ENCODE results near the gene NPY1R.

NPY1R gene

DNA sequence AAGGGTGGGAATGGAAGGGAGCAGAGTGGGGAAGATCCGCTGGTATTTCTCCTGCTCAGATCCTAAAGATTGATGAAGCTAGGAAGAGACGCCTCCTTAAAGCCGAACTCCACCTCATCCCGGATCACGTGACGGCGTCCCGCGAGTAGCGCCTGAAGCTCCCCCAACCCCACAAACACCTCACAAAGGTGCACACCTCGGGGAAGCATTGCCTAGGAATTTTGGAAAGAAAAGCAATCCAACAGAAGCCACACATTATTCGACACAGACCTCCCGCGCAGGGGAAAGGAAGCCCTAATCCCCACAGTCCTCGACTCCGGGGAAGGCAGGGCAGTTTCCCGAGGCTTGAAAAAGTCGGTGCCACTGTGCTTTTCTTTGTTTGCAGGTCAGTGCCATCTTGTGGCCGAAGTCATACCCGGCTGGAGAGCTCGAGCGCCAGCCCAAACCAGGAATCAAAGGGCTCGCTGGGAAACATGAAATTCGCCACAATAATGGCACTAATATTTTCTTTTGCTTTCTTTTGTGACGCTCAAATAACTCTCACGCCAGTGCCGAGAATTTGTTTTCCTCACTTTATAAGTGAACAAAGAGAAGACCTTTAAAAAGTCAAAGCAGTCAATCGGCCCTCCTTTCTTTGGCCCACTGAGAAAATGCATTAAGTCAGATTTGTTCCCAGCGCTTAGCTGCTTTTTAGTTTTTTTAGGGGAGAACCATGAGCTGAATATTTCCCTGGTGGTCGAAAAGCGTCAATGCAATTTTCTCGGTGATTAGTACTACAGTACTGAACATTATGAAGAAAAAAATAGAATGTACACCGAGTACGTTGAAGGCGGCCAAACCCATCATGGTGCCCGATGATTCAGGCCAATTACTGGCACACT is at the start of gene NPY1R:
NPY1R (minus strand) TSS at position 71 of the 881 bp plus-strand sequence. CDS start 6,042 bp downstream, outside the sequence.
- Mint-ChIP-seq H3K4me3 (peak within 1 kb of the TSS; percentile 41), H3K9me3 (no peaks in the 10 kb centered on the region), H3K27ac (no peak within 1 kb of the TSS), H3K4me1 (no peaks in the 10 kb centered on the region), H3K36me3 (no peaks in the 10 kb centered on the region)
- DNase-seq (ENCODE audit: low spot score in 2 of 2) = no peak
- peak; percentile 52 for ATAC-seq

- DNase-seq (ENCODE audit: low spot score in 2 of 2) (no peak), ATAC-seq (no peak)
- Mint-ChIP-seq H3K36me3 (no peaks in the 10 kb centered on the region), H3K4me1 (no peaks in the 10 kb centered on the region), H3K4me3 (no peak overlapping the region), H3K27ac (no peak overlapping the region), H3K9me3 (no peaks in the 10 kb centered on the region)
Measured at GRCh38 chr4:163380703-163381102, 48.3 kb upstream of the NPY1R start.

DNA sequence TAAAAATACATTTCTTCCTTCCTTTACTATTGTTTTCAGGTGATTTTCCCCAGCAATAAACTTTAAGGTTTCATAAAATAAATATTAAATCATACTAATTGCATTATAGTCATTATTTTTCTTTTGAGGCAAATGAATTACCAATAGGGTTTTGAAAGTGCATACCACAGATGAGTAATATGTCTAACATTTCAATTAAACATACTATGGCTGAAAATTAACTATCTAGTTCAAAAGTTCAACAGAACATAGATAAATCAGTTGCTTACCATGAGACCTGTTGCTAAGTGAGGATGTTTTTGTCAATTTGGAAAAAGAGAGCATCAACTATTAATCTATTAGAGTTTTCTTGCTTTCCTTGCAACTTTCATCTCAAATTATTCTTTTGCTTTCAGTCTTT is 46.3 kb upstream of the NPY1R start:
- H3K36me3 Mint-ChIP-seq = no peaks in the 10 kb centered on the region
- H3K9me3 Mint-ChIP-seq = no peaks in the 10 kb centered on the region
- DNase-seq (ENCODE audit: low spot score in 2 of 2) (no peak), ATAC-seq (no peak)
- H3K4me3 Mint-ChIP-seq = no peak overlapping the region
- H3K27ac Mint-ChIP-seq = no peak overlapping the region
- no peaks in the 10 kb centered on the region for H3K4me1 Mint-ChIP-seq

- no peaks in the 10 kb centered on the region for H3K36me3 Mint-ChIP-seq
- H3K4me1 Mint-ChIP-seq = no peaks in the 10 kb centered on the region
- H3K9me3 Mint-ChIP-seq = no peaks in the 10 kb centered on the region
- H3K4me3 Mint-ChIP-seq = no peak overlapping the region
- H3K27ac Mint-ChIP-seq = no peak overlapping the region
- no peak for ATAC-seq
- DNase-seq (ENCODE audit: low spot score in 2 of 2) = no peak
Measured at GRCh38 chr4:163372029-163372428, 39.6 kb upstream of the NPY1R start.

DNA sequence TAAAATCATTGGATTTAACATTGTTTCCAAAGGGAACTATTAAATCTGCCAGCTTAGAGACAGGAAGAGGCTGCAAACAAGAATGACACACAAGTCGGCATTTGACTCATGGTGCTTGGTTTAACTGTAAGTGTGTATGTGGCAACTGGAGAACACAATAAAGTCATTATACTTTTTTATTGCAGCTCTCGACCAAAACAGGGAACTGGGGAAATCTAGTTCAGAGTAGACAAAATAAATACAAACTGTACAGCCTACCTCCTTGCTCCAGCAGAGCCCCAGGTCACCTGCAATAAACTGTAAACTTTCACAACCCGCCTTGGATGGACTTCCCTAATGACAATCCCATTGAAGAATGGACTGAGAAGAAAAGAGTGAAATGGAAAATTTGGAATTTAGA is 35.3 kb upstream of the NPY1R start:
- Mint-ChIP-seq H3K4me1 (no peaks in the 10 kb centered on the region), H3K36me3 (no peaks in the 10 kb centered on the region), H3K9me3 (no peaks in the 10 kb centered on the region), H3K4me3 (no peak overlapping the region), H3K27ac (no peak overlapping the region)
- ATAC-seq (no peak), DNase-seq (ENCODE audit: low spot score in 2 of 2) (no peak)

GRCh38 chr4:163356104-163356503 is 23.7 kb upstream of the NPY1R start:
- no peaks in the 10 kb centered on the region for H3K4me1 Mint-ChIP-seq
- no peaks in the 10 kb centered on the region for H3K9me3 Mint-ChIP-seq
- H3K27ac Mint-ChIP-seq = no peak overlapping the region
- DNase-seq (ENCODE audit: low spot score in 2 of 2) (no peak), ATAC-seq (no peak)
- H3K36me3 Mint-ChIP-seq = no peaks in the 10 kb centered on the region
- H3K4me3 Mint-ChIP-seq = no peak overlapping the region

- no peaks in the 10 kb centered on the region for H3K36me3 Mint-ChIP-seq
Measured at GRCh38 chr4:163353054-163353453, 20.7 kb upstream of the NPY1R start.

DNA sequence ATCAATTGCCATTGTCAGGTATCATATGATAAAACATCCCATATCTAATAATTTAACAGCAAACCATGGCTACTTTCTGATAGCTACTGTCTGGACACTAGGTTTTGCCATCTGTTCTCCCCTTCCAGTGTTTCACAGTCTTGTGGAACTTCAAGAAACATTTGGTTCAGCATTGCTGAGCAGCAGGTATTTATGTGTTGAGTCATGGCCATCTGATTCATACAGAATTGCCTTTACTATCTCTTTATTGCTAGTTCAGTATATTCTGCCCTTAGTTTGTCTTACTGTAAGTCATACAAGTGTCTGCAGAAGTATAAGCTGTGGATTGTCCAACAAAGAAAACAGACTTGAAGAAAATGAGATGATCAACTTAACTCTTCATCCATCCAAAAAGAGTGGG is 18.3 kb upstream of the NPY1R start:
- Mint-ChIP-seq H3K4me3 (no peak overlapping the region), H3K36me3 (no peaks in the 10 kb centered on the region), H3K4me1 (no peaks in the 10 kb centered on the region), H3K9me3 (no peaks in the 10 kb centered on the region), H3K27ac (no peak overlapping the region)
- no peak for DNase-seq (ENCODE audit: low spot score in 2 of 2)
- ATAC-seq = no peak

More at GRCh38 chr4:163353054-163353453, 20.7 kb upstream of the NPY1R start:
- DNase-seq (ENCODE audit: low spot score in 2 of 2) (no peak), ATAC-seq (no peak)
- H3K4me1 Mint-ChIP-seq = no peaks in the 10 kb centered on the region
- no peak overlapping the region for H3K27ac Mint-ChIP-seq
- no peak overlapping the region for H3K4me3 Mint-ChIP-seq
- H3K9me3 Mint-ChIP-seq = no peaks in the 10 kb centered on the region

- no peaks in the 10 kb centered on the region for H3K9me3 Mint-ChIP-seq
- DNase-seq (ENCODE audit: low spot score in 2 of 2) (no peak), ATAC-seq (no peak)
- no peak overlapping the region for H3K27ac Mint-ChIP-seq
- H3K4me1 Mint-ChIP-seq = no peaks in the 10 kb centered on the region
- H3K4me3 Mint-ChIP-seq = no peak overlapping the region
- H3K36me3 Mint-ChIP-seq = no peaks in the 10 kb centered on the region
Measured at GRCh38 chr4:163344147-163345125, 12.0 kb upstream of the NPY1R start.

DNA sequence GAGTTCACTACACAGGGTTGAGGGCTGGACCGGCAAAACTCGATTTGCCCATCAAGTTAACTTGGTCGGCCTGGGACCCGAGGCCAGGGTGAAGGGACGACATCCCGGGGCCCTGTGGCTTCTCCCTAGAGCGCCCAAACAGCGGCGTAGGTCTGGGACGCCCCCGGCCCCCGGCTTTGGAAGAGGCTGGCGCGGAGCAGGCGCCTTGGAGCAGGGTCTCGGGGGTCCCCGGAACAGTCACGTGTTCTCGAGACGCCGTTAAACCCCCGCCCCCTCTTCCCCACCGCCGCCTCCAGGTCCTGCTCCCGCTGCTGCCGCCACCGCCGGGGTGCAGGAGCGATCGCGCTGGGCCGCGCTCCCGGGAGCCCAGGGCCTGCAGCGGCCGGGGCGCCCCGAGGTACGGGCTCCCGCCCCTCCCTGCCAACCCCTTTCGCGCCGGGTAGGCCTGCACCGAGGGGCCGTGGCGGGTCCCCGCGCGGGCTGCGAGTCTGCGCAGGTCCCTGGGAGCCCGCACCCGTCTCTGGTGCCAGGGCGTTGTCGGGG is 11.3 kb upstream of the NPY1R start, which contains the start of gene NPY5R:
NPY5R (plus strand) TSS at position 289 of the 543 bp plus-strand sequence. CDS start 6,382 bp downstream, outside the sequence.
- H3K9me3 Mint-ChIP-seq = no peaks in the 10 kb centered on the region
- peak; percentile 44 for ATAC-seq
- no peak within 1 kb of the TSS for H3K27ac Mint-ChIP-seq
- H3K4me3 Mint-ChIP-seq = no peak within 1 kb of the TSS
- no peaks in the 10 kb centered on the region for H3K4me1 Mint-ChIP-seq
- DNase-seq (ENCODE audit: low spot score in 2 of 2) = no peak
- no peaks in the 10 kb centered on the region for H3K36me3 Mint-ChIP-seq

DNA sequence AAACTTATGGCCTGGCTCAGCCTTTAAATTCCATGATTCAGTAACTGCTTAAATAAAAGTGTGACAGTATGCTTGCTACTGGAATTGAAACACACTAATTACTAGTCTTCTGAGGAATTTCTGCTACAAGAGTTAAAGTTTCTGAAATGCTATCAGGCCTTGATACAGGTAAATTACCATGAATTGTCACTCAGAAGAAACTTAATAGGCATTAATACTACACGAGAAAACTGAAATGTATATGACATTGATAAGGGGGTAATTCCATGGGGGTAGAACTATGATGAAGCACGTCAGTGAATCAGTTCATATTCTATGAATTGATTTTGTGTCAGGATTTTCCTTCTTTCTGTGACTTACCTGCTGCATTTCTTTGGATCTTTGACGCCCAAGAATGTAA is 3.0 kb upstream of the NPY1R start:
- H3K9me3 Mint-ChIP-seq = no peaks in the 10 kb centered on the region
- H3K4me3 Mint-ChIP-seq = no peak overlapping the region
- H3K4me1 Mint-ChIP-seq = no peaks in the 10 kb centered on the region
- no peaks in the 10 kb centered on the region for H3K36me3 Mint-ChIP-seq
- no peak for DNase-seq (ENCODE audit: low spot score in 2 of 2)
- no peak for ATAC-seq
- no peak overlapping the region for H3K27ac Mint-ChIP-seq

GRCh38 chr4:163331629-163332376 is 593 bp downstream of the NPY1R start:
- H3K9me3 Mint-ChIP-seq = no peaks in the 10 kb centered on the region
- H3K4me1 Mint-ChIP-seq = no peaks in the 10 kb centered on the region
- H3K4me3 Mint-ChIP-seq = peak overlapping the region; percentile 41
- DNase-seq (ENCODE audit: low spot score in 2 of 2) (no peak), ATAC-seq (no peak)
- no peaks in the 10 kb centered on the region for H3K36me3 Mint-ChIP-seq
- H3K27ac Mint-ChIP-seq = no peak overlapping the region

- Mint-ChIP-seq H3K4me3 (no peak overlapping the region), H3K36me3 (no peaks in the 10 kb centered on the region), H3K9me3 (no peaks in the 10 kb centered on the region), H3K4me1 (no peaks in the 10 kb centered on the region), H3K27ac (no peak overlapping the region)
- ATAC-seq (no peak), DNase-seq (ENCODE audit: low spot score in 2 of 2) (no peak)
Measured at GRCh38 chr4:163330916-163331628, 1.3 kb downstream of the NPY1R start.

DNA sequence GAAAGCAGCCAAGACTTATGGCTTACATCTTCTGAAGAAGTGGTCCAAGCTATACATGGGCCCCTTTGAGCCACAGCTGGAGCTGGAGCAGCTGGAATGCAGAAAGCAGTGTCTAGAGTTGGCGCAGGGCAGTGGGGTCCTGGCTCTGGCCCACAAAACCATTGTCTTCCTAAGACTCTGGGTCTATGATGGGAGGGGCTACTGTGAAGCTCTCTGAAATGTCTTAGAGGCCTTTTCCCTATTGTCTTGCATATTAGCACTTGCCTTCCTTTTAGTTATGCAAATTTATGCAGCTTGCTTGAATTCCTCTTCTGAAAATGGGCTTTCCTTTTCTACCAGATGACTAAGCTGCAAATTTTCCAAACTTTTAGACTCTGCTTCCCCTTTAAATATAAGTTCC is 15.3 kb downstream of the NPY1R start:
- ATAC-seq (no peak), DNase-seq (ENCODE audit: low spot score in 2 of 2) (no peak)
- Mint-ChIP-seq H3K27ac (no peak overlapping the region), H3K4me3 (no peak overlapping the region), H3K4me1 (no peaks in the 10 kb centered on the region), H3K9me3 (peaks cover 13% of the 10 kb centered on the region), H3K36me3 (no peaks in the 10 kb centered on the region)

Data from stimulated activated effector memory CD8-positive, alpha-beta T cell treated with anti-CD3 and anti-CD28 coated beads, Interleukin-12 subunit alpha, Interleukin-12 subunit beta, amount 100 ng/mL, for 72 hours (primary cell).